ENCODE measurements around the gene COMMD10. TPM values are rescaled to one million over a fixed set of nuclear protein-coding genes. Genes with fewer than 3 reads are reported as not detected.

Gene COMMD10
- total RNA-seq, 6 experiments from 2014 or later, result 19.0 to 25.0 (median 22.0) TPM

GRCh38 chr5:116303340-116303739 lies 218.5 kb downstream of the COMMD10 start:
- H3K27me3 Mint-ChIP-seq (ENCODE audit: insufficient read depth), result no peaks in the 10 kb centered on the region; the same call in 1 of the 2 replicates
- TF ChIP-seq, protein P1, sequence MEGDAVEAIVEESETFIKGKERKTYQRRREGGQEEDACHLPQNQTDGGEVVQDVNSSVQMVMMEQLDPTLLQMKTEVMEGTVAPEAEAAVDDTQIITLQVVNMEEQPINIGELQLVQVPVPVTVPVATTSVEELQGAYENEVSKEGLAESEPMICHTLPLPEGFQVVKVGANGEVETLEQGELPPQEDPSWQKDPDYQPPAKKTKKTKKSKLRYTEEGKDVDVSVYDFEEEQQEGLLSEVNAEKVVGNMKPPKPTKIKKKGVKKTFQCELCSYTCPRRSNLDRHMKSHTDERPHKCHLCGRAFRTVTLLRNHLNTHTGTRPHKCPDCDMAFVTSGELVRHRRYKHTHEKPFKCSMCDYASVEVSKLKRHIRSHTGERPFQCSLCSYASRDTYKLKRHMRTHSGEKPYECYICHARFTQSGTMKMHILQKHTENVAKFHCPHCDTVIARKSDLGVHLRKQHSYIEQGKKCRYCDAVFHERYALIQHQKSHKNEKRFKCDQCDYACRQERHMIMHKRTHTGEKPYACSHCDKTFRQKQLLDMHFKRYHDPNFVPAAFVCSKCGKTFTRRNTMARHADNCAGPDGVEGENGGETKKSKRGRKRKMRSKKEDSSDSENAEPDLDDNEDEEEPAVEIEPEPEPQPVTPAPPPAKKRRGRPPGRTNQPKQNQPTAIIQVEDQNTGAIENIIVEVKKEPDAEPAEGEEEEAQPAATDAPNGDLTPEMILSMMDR (IDR thresholded peaks at IDR 0.05), result no peak

DNA sequence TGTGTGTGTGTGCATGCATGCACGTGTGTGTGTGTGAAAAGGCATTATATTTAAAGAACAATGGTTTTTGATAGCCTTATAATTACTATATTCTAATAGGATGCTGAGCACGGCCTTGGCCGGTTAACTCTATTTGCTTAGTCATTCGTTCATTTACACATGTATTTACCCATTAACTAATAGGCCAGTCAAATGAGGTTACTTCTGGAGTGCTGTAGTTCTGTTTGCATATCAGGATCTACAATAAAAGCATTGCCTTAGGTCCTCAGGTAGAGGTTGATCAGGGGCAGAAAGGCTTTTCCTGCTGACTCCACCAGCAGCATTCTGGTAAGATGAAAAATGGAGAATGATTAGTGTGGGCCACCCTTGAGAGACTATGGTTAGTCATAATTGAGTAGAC lies 219.0 kb downstream of the COMMD10 start:
- no peak for DNase-seq
- Mint-ChIP-seq H3K36me3 (ENCODE audit: low read depth) (peaks cover 51% of the 10 kb centered on the region), H3K4me3 (no peak overlapping the region), H3K4me1 (ENCODE audit: low read depth) (no peaks in the 10 kb centered on the region), H3K27me3 (ENCODE audit: insufficient read depth) (no peaks in the 10 kb centered on the region; the same call in 1 of the 2 replicates), H3K27ac (no peak overlapping the region), H3K9me3 (peaks cover 14% of the 10 kb centered on the region)
- TF ChIP-seq, protein P1 (IDR thresholded peaks at IDR 0.05), result no peak

More at GRCh38 chr5:116303340-116303739, 218.5 kb downstream of the COMMD10 start:
- no peak for DNase-seq
- Mint-ChIP-seq H3K27ac (no peak overlapping the region), H3K4me1 (ENCODE audit: low read depth) (no peaks in the 10 kb centered on the region), H3K9me3 (peaks cover 13% of the 10 kb centered on the region), H3K36me3 (ENCODE audit: low read depth) (peaks cover 50% of the 10 kb centered on the region), H3K4me3 (no peak overlapping the region)

GRCh38 chr5:116305899-116306298 lies 221.1 kb downstream of the COMMD10 start:
- H3K36me3 Mint-ChIP-seq (ENCODE audit: low read depth), result peaks cover 51% of the 10 kb centered on the region
- H3K9me3 Mint-ChIP-seq, result peaks cover 18% of the 10 kb centered on the region
- H3K27ac Mint-ChIP-seq, result no peak overlapping the region
- TF ChIP-seq, protein P1 (IDR thresholded peaks at IDR 0.05), result no peak
- H3K4me1 Mint-ChIP-seq (ENCODE audit: low read depth), result no peaks in the 10 kb centered on the region
- no peak for DNase-seq
- no peaks in the 10 kb centered on the region; the same call in 1 of the 2 replicates for H3K27me3 Mint-ChIP-seq (ENCODE audit: insufficient read depth)
- no peak overlapping the region for H3K4me3 Mint-ChIP-seq

GRCh38 chr5:116306846-116307245 lies 222.0 kb downstream of the COMMD10 start:
- Mint-ChIP-seq H3K4me1 (ENCODE audit: low read depth) (no peaks in the 10 kb centered on the region), H3K36me3 (ENCODE audit: low read depth) (peaks cover 51% of the 10 kb centered on the region), H3K27ac (no peak overlapping the region), H3K4me3 (no peak overlapping the region), H3K27me3 (ENCODE audit: insufficient read depth) (no peaks in the 10 kb centered on the region; the same call in 1 of the 2 replicates), H3K9me3 (peaks cover 18% of the 10 kb centered on the region)
- no peak for DNase-seq
- TF ChIP-seq, protein P1 (IDR thresholded peaks at IDR 0.05), result no peak

- Mint-ChIP-seq H3K36me3 (ENCODE audit: low read depth) (peaks cover 50% of the 10 kb centered on the region), H3K9me3 (peaks cover 18% of the 10 kb centered on the region), H3K4me3 (no peak overlapping the region), H3K4me1 (ENCODE audit: low read depth) (peaks cover 6% of the 10 kb centered on the region), H3K27me3 (ENCODE audit: insufficient read depth) (no peaks in the 10 kb centered on the region; the same call in 1 of the 2 replicates), H3K27ac (no peak overlapping the region)
- TF ChIP-seq, protein P1 (IDR thresholded peaks at IDR 0.05), result no peak
- DNase-seq, result no peak
Observed at GRCh38 chr5:116308391-116308790, 223.6 kb downstream of the COMMD10 start.

Measured in HFFc6 (cell line).